Measurements from ENCODE around the gene CPA5. TPM values are rescaled to one million over a fixed set of nuclear protein-coding genes. Genes with fewer than 3 reads are reported as not detected.
"Not testable (repeated sequence)": the region's sequence is repeated elsewhere in the genome, so short reads cannot be mapped to it uniquely, and the experiment has no call there.

The CPA5 gene
- total and polyA plus RNA-seq, 7 donors, result 0.42 to 5.2 (median 1.0) TPM; not detected in 1

- intact Hi-C loops (cut with DNase I), result no loop called here
- ATAC-seq, result no peak
Measured at GRCh38 chr7:130319541-130319940, 25.1 kb upstream of the CPA5 start.

GRCh38 chr7:130321542-130322229, 22.9 kb upstream of the CPA5 start:
- DNase-seq; H3K36me3 ChIP-seq (ENCODE audit: insufficient read depth in 1 of 2, low read depth in 1 of 2); H3K27me3 ChIP-seq (ENCODE audit: insufficient read depth in 3 of 3, low read length in 2 of 3); H3K9me3 ChIP-seq; intact Hi-C loops (cut with DNase I); H3K27ac ChIP-seq; H3K4me3 ChIP-seq; H3K4me1 ChIP-seq: not testable (repeated sequence)
- WGBS, 3 donors, result 78 to 88% (median 86%) methylated on average over 3 of the region's 3 CpGs
- peak in 2 of 4 donors; percentile 26 to 63 for ATAC-seq

More at GRCh38 chr7:130319541-130319940, 25.1 kb upstream of the CPA5 start:
- Histone ChIP-seq H3K27ac (no peak overlapping the region), H3K4me1 (no peaks in the 10 kb centered on the region), H3K4me3 (no peak overlapping the region), H3K27me3 (ENCODE audit: insufficient read depth in 3 of 3, low read length in 2 of 3) (no peaks in the 10 kb centered on the region), H3K36me3 (ENCODE audit: insufficient read depth in 1 of 2, low read depth in 1 of 2) (no peaks in the 10 kb centered on the region), H3K9me3 (no peaks in the 10 kb centered on the region)
- TF ChIP-seq CTCF (IDR thresholded peaks at IDR 0.05), result no peak
- WGBS, 3 donors, result 96 to 100% (median 100%) methylated on average over 1 of the region's 1 CpG
- DNase-seq, result no peak

- H3K4me3 ChIP-seq, result no peak overlapping the region
- no peaks in the 10 kb centered on the region for H3K4me1 ChIP-seq
- DNase-seq (no peak), ATAC-seq (no peak)
- H3K9me3 ChIP-seq, result no peaks in the 10 kb centered on the region
- H3K27me3 ChIP-seq (ENCODE audit: insufficient read depth in 3 of 3, low read length in 2 of 3), result no peaks in the 10 kb centered on the region
- 90 to 92% (median 91%) methylated on average over 7 of the region's 7 CpGs for WGBS, 3 donors
- intact Hi-C loops (cut with DNase I), result no loop called here
- H3K36me3 ChIP-seq (ENCODE audit: insufficient read depth in 1 of 2, low read depth in 1 of 2), result no peaks in the 10 kb centered on the region
- TF ChIP-seq CTCF (IDR thresholded peaks at IDR 0.05), result no peak
- no peak overlapping the region for H3K27ac ChIP-seq
Measured at GRCh38 chr7:130322615-130323014, 22.0 kb upstream of the CPA5 start.

- Histone ChIP-seq H3K9me3 (no peaks in the 10 kb centered on the region), H3K27ac (peak overlapping the region; percentile 41), H3K4me1 (no peaks in the 10 kb centered on the region), H3K4me3 (no peak overlapping the region), H3K36me3 (ENCODE audit: insufficient read depth in 1 of 2, low read depth in 1 of 2) (no peaks in the 10 kb centered on the region), H3K27me3 (ENCODE audit: insufficient read depth in 3 of 3, low read length in 2 of 3) (no peaks in the 10 kb centered on the region)
- DNase-seq, result no peak
- TF ChIP-seq CTCF (IDR thresholded peaks at IDR 0.05), result no peak
- 84 to 88% (median 85%) methylated on average over 10 of the region's 10 CpGs for WGBS, 3 donors
- ATAC-seq, result no peak
- intact Hi-C loops (cut with DNase I), result no loop called here
Measured at GRCh38 chr7:130324306-130324943, 20.2 kb upstream of the CPA5 start.

- WGBS, 3 donors, result 84 to 88% (median 84%) methylated on average over 3 of the region's 3 CpGs
- Histone ChIP-seq H3K4me1 (no peaks in the 10 kb centered on the region), H3K36me3 (ENCODE audit: insufficient read depth in 1 of 2, low read depth in 1 of 2) (no peaks in the 10 kb centered on the region), H3K9me3 (no peaks in the 10 kb centered on the region), H3K27me3 (ENCODE audit: insufficient read depth in 3 of 3, low read length in 2 of 3) (no peaks in the 10 kb centered on the region), H3K4me3 (no peak overlapping the region), H3K27ac (no peak overlapping the region)
- DNase-seq (no peak), ATAC-seq (no peak)
- intact Hi-C loops (cut with DNase I), result no loop called here
- TF ChIP-seq CTCF (IDR thresholded peaks at IDR 0.05), result no peak
Measured at GRCh38 chr7:130329681-130330080, 14.9 kb upstream of the CPA5 start.
